Fibroblast of skin of back (primary cell): ENCODE data around the gene USP10.
A peak's percentile ranks its signal among the peaks of the same experiment; 100 is the strongest.

Experiments used
- DNase-seq: peaks from one replicate; pipeline ENCODE4 v3.0.0-alpha.2; 2013

Gene USP10

DNA sequence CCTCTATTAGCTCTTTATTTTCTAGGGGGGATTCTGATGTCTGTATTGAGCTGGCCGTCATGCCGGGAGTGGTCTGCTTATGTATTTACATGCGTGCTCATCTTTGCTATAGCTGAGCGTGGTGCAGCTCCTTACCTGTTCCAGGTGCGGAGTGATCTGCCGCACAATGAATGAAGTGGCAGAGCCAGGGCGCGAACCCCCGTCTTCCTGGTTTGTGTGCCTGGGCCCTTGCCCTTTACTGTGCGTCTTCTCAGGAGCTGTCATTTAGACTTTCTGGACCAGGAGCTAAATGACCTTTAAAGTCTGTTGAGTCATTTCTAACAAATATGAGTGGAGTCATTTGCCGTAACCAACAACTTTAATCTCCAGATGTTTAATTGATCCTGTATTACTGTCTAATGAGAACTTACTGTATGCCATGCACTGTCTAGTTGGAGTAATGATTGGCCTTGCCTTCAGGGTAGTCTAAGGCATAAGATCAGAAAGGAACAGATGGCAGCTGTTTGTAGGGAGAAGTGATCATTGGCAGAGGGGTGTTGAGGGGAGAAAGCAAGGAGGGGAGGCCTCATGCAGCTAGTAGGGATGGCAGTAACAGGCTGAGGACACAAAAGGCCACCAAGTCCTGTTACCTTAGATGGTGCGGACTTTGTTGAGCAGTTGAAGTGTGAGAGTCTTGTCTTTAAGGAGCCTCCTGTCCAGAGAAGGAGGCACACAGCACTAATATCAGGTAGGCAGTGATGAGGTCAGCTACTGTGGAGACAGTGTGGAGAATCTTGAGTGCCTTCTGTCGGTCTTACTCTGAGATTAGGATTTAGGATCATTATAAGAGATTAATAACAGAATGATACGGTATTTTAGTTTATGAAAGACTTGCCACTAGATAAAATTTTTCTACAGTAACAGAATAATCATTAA is 53.9 kb downstream of the USP10 start:
- DNase-seq = no peak

GRCh38 chr16:84754353-84754856 is 54.6 kb downstream of the USP10 start:
- peak; percentile 81 for DNase-seq

DNA sequence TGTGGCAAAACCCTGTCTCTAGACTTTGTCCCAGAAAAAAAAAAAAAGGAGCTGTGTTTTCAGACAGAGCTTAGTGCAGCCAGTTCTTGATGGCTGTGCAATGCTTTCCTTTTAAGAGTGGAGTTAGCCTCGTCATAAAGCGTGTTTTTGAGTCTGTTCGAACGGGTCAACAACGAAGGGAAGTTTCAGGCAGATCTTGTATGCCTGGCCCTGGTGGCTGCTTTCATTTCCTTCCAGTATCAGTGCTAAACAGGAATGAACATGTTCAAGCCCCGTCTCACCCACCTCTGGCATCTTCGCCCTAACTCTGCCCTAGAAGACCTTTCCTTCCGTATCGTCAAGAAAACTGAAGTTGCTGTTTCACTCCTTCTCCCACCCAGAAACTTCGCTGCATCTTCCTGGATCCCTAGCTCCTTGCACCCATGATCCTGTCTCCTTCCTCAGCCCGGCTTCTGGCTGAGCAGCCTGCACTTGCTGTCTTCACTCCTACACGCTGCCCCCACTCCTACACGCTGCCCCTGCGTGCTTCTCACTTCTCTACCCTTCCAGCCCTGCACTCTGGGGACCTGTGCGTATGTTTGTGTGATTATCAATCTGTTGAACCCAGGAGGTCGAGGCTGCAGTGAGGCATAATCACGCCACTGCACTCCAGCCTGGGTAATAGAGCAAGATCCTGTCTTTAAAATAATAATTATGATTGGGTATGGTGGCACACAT is 55.3 kb downstream of the USP10 start:
- DNase-seq = no peak

- no peak for DNase-seq
Measured at GRCh38 chr16:84756830-84757229, 57.0 kb downstream of the USP10 start.

- DNase-seq = no peak
Measured at GRCh38 chr16:84758627-84759026, 58.8 kb downstream of the USP10 start.

DNA sequence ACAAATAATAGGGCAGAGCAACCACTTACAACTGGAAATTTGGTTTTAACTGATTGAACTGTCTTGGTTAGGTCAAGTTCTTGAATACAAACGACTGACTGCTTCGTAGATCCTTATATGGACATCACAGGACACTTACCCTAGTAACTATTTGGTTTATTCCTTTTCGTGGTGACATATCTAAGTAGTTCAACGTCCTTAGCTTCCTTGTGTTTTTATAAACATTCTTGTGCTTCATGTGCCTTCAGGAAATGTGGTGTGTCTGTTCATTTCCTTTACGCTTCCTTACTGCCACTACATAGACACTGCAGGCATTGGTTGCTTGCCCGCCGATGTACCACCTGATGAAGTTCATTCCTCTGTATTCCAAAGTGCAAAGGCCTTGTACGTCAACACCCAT is 59.3 kb downstream of the USP10 start:
- DNase-seq = peak; percentile 60

- DNase-seq = no peak
Measured at GRCh38 chr16:84759906-84760305, 60.1 kb downstream of the USP10 start.

DNA sequence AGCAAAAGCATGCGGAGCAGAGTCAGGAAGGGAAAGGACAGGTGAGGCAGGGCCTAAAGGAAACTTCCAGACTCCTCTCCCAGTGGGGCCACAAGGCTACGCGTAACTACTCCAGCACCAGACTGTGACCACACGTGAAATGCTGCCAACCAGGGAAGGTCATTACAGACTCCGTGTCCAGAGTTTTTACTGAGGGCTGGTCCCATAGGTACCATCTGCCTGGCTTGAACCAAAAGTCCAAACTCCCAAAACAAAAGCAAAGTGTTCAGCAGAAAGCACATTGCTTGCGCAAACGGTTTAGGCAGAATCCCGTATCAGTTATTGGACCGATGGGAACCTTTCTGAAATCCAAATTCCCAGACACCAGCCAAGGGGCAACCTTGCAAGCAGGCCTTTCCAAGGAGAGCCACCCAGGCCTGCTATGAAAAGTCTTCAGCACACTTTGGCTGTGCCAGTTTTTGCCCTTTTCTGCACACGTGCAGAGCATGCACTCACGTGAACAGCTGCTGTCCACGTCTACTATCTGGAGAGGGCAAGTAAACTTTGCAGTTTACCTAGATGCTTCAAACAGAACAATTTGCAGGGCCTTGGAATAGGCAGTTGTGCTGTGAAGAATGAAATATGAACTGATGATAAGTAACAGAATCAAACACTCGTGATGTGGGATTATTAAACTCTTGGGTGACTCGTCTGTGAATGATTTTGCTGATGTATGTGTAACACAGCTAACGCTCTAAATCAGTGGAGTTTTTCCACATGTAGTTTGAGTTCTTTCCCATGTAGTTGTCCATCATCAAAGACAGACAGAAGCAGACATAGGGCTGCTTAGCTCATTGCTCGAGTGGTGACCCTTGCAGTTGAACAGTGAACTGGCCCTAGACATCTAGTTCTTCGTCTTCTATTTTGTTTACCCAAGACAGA is 61.9 kb downstream of the USP10 start:
- peak; percentile 18 for DNase-seq

- DNase-seq = no peak
Measured at GRCh38 chr16:84763164-84763563, 63.4 kb downstream of the USP10 start.

DNA sequence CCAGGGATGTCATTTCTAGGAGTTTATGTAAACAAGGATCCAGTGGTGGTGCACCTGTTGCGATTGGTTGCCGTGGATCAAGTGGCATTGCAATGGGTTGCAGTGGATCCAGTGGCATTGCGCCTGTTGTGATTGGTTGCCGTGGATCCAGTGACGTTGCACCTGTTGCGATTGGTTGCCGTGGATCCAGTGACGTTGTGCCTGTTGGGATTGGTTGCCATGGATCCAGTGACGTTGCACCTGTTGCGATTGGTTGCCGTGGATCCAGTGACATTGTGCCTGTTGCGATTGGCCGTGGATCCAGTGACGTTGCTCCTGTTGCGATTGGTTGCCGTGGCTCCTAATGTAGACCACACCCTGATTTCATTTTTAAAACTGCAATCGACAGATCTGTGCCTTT is 63.8 kb downstream of the USP10 start:
- no peak for DNase-seq

DNA sequence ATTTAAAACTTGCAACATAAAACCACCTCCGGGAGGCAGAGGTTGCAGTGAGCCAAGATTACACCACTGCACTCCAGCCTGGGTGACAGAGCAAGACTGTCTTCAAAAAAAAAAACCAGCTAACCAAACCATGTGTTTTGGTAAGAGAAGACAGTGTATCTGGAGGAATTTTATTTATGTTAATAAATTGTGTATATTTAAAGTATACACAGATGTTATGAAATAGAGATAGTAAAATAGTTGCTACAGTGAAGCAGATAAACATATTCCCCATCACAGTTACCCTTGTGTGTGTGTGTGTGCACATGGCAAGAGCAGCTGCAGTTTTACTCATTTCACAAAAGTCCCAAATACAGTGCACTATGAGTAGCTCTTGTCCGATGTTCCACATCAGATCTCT is 65.2 kb downstream of the USP10 start:
- DNase-seq = no peak

GRCh38 chr16:84765616-84766580 is 66.1 kb downstream of the USP10 start:
- DNase-seq = no peak

DNA sequence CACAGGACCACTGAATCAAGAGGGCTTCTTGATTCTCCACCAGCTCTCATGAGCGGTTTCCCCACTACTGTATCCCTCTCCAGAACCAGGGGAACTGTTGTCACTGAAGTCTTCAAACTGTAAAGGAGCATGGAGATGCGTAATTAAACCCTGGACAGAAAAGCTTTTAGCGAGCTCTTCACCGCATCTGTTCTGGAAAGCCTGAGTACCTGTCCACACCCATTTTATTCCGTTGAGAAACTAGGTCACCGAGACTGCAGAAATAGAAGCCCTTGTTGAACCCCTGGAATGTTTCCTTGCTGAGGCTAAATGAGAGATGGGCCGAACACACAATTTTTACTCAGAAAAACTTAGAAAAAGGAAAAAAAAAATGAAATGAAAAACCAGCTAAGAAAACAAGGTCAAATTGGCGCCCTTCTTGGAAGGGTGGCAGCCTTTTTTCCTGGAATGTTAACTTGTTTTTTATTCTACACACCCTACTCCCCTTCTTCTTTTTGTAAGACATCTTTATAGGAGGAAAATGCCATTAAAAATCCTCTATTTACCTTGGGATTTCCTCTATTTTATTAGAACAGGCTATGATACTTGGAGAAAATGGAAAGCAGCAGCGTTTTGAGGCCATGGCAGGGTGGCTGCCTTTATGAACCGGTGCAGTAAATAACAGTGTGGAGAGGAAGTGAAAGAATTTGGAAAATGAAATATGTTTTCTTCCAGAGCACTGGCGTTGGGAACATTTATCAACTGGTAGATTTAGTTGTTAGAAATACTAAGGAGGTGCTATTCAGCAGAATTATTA is 67.4 kb downstream of the USP10 start:
- DNase-seq = no peak

DNA sequence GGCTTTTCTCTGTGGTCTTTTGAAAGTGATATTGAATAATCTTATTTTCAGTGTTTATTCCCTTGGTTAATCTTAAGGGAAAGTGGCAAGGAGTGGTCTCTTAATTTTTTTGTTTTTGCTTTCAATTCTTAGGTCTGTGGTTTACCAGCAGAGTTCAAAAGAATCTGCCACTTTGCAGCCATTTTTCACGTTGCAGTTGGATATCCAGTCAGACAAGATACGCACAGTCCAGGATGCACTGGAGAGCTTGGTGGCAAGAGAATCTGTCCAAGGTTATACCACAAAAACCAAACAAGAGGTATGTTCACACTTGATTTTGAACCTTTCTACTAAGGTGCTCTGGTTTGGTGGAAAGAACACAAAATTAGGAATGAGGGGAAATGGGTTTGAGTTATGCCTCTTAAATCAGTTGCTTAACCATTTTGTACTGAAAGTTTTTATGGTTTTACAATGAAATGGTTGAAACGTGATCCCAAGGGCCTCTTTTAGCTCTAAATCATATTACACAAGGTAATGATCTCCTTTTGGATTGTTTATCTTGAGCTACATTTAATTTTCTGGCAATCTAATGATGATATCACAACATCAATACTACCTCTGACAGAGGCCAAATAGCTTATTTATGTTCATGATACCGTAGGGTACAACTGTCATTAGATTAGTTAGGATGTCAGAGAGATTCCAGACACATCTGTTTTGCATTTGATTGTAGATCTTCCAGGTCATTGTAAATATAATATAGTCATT is 68.4 kb downstream of the USP10 start:
- no peak for DNase-seq

GRCh38 chr16:84768808-84769197 is 69.0 kb downstream of the USP10 start:
- DNase-seq = no peak

- DNase-seq = no peak
Measured at GRCh38 chr16:84769416-84769815, 69.6 kb downstream of the USP10 start.

DNA sequence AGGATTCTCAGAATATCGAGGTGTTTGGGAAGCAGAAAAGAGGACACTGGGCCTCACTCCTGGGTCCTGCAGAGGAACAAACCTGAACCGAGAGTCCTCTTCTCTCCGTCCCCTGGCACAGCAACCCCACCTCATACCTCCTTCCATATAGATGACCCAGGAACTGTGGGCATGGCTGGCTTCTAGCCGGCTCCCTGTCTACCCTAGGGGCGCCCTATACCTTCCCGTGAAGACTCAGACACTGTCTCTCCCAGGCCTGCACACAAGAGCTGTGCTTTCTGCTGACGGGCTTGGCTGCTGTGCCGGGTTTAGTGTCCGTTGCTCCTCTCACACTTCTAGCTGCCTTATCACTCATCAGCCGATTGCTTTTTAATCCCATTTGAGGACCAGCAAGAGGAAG is 73.5 kb downstream of the USP10 start:
- DNase-seq = no peak

DNA sequence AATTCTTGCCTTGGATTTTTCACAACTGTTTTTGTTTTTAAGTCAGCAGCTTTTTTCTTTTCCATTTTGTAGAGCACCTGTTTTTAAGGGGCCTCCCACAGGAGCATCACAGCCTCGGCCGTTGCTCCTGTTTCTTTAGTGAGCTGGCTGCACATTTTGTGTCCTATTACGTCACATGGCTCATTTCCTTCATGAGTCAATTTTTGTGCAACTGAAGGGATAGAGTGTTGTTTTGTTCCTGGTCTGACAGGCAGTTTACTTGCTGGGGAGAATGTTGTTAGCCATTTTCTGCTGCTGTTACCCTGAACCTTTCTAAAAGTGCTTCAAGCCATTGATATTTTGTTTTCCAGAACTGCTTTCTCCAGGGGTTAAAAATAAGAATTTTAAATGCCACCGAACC is 75.0 kb downstream of the USP10 start:
- peak; percentile 60 for DNase-seq

DNA sequence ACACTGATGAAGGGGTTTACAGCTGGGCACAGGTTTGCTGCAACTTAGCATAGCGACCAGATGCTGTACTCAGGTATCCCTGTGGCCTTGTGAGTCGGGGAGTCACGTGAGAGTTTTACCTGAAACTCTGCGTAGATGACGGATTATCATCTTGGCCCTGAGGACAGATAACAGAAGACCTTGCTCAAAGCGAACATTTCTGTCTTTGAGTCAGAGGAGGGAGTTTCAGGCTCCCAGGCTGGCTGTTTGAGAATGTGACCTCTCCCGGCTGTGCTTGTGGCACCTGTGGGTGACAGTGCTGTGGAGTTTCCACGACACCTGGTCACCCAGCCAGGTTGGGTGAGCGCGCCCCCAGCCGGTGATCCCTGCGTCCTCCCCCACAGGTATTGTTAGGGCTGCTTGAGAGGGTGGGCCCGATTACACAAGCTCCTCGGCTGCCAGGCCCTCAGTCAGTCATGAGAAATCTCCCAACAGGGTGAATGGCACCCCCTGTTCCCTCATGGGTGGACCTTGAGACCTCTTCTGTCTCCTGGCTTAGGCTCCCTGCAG is 75.5 kb downstream of the USP10 start:
- no peak for DNase-seq

DNA sequence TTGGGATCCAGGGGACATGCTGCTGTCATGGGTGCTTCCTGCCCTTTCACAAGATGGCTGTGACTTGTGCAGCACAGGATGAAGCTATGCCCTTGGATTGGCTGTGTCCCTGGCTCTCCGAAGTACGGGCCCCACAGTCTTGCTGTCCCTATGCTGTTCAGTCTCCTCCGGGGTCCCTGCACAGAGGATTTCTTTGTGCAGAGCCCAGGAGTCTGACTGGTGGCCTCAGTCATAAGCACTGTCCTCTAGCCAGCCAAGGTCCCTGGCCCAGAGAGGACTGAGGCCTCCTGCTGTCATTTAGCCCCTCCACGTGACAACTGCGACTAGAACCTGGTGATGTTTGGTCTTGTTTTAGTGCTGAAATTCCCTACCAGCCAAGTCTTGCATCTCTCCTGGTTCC is 77.6 kb downstream of the USP10 start:
- no peak for DNase-seq
